Activated CD8-positive, alpha-beta memory T cell treated with anti-CD3 and anti-CD28 coated beads for 4 hours (primary cell): ENCODE data around the gene SBF2.
"Not testable (repeated sequence)": the region's sequence is repeated elsewhere in the genome, so short reads cannot be mapped to it uniquely, and the experiment has no call there.

Source experiments
- DNase-seq, 2 donors: peaks; one replicate each; pipeline ENCODE4 v3.0.0-alpha.2; 2020; ENCODE audit warnings: low read depth in 2 of 2

The SBF2 gene

DNA sequence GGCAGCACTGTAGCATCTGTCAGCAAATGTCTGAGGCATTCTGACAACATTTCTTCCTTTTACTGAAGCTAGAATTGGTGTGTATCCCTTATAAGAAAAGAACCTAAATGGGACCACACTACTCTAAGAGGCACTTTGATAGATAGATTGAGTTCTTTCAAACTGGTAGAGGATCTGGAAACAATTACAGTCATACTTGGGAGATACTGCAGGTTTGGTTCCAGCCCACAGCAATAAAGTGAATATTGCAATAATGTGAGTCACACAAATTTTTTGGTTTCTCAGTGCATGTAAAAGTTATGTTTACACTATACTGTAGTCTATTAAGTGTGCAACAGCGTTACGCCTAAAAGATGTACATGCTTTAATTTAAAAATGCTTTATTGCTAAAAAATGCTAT, 96.9 kb downstream of the SBF2 start:
- no peak for DNase-seq

DNA sequence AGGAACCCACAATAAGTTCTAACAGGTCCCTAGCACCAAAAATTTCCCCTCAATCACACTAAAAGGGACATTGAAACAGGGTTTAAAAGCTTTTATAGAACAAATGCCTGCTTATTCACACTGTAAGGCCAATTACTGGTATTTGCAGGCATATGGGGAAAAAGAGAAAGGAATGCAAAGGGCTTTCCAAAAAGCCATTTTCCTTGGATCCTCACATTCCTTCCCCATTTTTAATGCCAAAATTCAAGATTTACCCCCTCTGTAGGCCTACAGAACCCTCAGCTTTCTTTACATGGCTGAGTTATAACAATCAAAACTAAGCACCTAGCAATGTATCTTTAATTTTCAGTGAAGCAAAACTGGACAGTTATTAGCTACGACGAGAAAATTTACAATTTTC, 102.0 kb downstream of the SBF2 start:
- DNase-seq: no peak

- no peak for DNase-seq
Measured at GRCh38 chr11:10181811-10182210, 112.2 kb downstream of the SBF2 start.

DNA sequence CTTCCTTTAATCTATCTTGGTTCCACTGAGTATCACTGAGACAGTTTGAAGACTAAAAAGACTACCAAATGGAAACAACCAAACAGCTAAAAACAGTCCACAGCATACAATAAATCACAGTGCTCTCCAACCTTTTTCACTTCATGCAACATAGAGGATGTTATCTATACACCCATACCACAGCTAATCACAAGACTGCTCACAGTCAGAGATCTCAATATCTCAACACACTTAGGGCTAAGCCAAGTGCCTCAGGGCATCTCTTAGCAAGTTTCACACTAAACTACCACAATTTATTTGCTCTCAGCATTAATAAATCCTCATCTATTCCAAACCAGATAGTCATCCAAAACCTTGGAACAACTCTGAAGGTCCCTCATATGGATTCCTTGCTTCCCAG, 129.4 kb downstream of the SBF2 start:
- DNase-seq: no peak

- no peak for DNase-seq
Measured at GRCh38 chr11:10162222-10162621, 131.8 kb downstream of the SBF2 start.

DNA sequence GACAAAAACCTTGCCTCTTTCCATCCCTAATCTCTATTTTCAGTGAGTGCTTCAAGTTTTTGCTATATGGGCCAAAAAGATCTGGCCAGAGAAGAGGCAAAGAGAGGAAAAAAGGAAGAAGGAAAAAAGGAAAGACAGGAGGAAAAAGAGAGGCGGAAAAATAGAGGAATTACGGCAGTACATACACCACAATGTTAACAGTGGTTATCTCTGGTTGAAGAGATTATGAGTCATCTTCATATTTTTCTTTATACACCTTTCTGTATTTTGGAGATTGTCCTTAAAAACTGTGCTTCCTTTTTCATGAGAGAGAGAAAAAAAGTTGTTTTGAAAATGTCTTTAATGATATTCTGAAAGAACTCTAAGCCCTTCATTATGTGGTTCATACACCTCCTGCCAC, 133.7 kb downstream of the SBF2 start:
- DNase-seq: no peak

GRCh38 chr11:10158461-10158860, 135.6 kb downstream of the SBF2 start:
- DNase-seq: no peak

- DNase-seq: no peak
Measured at GRCh38 chr11:10155793-10156490, 138.1 kb downstream of the SBF2 start.

GRCh38 chr11:10150800-10151199, 143.2 kb downstream of the SBF2 start:
- no peak for DNase-seq

GRCh38 chr11:10149553-10149952, 144.5 kb downstream of the SBF2 start:
- DNase-seq: no peak

GRCh38 chr11:10147195-10147594, 146.8 kb downstream of the SBF2 start:
- DNase-seq: no peak

- DNase-seq: no peak
Measured at GRCh38 chr11:10144954-10145353, 149.1 kb downstream of the SBF2 start.

DNA sequence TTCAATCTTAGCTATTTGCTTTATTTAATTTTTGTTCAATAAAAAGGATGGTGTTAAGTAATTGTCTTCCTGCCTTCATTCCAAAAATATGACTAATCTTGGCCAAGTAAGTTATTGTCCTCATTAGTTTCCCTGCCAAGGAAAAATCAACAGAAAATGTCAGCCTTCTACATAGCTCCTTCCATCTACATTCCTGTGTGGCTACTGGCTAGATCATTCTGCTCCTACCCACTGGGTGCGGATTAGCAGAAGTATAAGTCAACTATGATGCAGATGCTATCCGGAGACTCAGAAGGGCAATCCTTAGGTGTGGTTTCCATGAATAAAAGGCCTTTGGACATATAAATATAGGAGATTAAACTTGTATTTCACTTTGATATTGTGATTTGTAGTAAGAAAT, 154.4 kb downstream of the SBF2 start:
- no peak for DNase-seq

DNA sequence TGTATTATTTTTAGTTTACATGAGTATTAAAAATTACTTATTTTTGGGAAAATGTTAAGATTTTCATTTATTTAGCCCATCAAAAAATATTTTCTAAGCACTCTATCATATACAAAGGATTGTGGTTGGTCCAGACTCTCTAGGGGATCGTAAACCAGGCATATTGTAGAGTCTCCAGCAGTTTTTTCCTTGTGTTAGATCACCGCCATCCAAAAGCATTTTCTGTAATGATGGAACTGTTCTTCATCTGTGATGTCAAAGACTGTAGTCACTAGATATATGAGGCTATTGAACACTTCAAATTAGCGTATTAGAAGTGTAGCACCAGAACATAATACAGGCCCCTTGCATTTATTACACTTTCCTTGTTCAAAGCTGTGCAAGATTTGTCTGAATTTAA, 154.9 kb downstream of the SBF2 start:
- no peak for DNase-seq

- no peak for DNase-seq
Measured at GRCh38 chr11:10134975-10135481, 159.0 kb downstream of the SBF2 start.

DNA sequence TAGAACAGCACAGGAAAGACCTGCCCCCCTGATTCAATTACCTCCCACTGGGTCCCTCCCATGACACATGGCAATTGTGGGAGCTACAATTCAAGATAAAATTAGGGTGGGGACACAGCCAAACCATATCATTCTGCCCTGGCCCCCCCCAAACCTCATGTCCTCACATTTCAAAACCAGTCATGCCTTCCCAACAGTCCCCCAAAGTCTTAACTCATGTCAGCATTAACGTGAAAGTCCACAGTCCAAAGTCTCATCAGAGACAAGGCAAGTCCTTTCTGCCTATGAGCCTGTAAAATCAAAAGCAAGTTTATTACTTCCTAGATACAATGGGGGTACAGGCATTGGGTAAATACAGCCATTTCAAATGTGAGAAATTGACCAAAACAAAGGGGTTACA, 159.8 kb downstream of the SBF2 start:
- DNase-seq: not testable (repeated sequence)

DNA sequence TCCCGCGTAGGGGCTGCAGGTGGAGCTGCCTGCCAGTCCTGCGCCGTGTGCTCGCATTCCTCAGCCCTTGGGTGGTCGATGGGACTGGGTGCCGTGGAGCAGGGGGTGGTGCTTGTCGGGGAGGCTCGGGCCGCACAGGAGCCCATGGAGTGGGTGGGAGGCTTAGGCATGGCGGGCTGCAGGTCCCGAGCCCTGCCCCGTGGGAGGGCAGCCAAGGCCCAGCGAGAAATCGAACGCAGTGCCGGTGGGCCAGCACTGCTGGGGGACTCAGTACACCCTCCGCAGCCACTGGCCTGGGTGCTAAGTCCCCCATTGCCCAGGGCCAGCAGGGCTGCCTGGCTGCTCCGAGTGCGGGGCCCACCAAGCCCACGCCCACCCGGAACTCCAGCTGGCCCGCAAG, 160.8 kb downstream of the SBF2 start:
- not testable (repeated sequence) for DNase-seq

GRCh38 chr11:10130875-10131274, 163.1 kb downstream of the SBF2 start:
- no peak for DNase-seq

GRCh38 chr11:10129184-10129583, 164.8 kb downstream of the SBF2 start:
- DNase-seq: not testable (repeated sequence)

- no peak for DNase-seq
Measured at GRCh38 chr11:10125522-10126133, 168.4 kb downstream of the SBF2 start.

- DNase-seq: no peak
Measured at GRCh38 chr11:10122326-10123197, 171.5 kb downstream of the SBF2 start.

DNA sequence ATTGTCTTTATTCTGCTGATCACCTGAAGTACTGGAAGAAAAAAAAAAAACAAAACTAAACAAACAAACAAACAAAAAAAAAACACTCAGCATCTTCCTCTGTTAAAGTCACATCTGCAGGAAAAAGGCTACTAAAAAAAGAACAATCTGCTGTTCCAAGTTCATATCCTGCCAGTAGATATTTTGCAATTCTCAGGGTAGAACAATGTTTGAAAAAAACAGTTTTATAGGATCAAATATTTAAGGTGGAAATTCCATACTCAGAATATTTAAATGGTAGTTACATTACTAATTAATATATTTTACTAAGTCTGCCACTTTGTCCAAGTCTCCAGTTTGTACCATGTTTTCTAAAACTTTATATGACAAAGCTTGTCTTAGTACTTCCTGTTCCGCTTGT, 175.2 kb downstream of the SBF2 start:
- no peak for DNase-seq
